B cell (primary cell): ENCODE data around the gene ZNF689. TPM values are rescaled to one million over a fixed set of nuclear protein-coding genes. Genes with fewer than 3 reads are reported as not detected.
"Not testable (repeated sequence)": the region's sequence is repeated elsewhere in the genome, so short reads cannot be mapped to it uniquely, and the experiment has no call there.

Experiments used
- ATAC-seq: fragments of 200-7000 bp; cut with Tn5 transposase; one replicate; pipeline ENCODE4 v1.10.0; 2021; ENCODE audit warnings: low read depth, mild to moderate bottlenecking, moderate number of reproducible peaks, moderate library complexity
- CTCF ChIA-PET: fragments of 350-600 bp; sonication (Branson Sonifier 250); formaldehyde crosslinking; loops from one replicate; lab custom pipeline; 2021; ENCODE audit warnings: antibody characterized with exemption, inconsistent platforms; lab: Charles Lee
- POLR2A ChIA-PET: fragments of 350-600 bp; sonication (Branson Sonifier 250); formaldehyde crosslinking; loops from one replicate; lab custom pipeline; 2021; ENCODE audit warnings: antibody characterized with exemption; lab: Charles Lee
- DNase-seq: peaks from one replicate; pipeline ENCODE4 v3.0.0; 2013
- H2AFZ ChIP-seq: 2 replicates; pipeline ENCODE4 v1.6.1; 2012; ENCODE audit warnings: mild to moderate bottlenecking, low read depth, low read length; ENCODE audit not compliant: insufficient read depth, poor library complexity, severe bottlenecking
- H3K27ac ChIP-seq, 2 donors: 1 replicate in 1 of 2; 2 replicates in 1 of 2; pipeline ENCODE4 v1.5.1; 2012 to 2013; ENCODE audit warnings: low read length in 2 of 2, mild to moderate bottlenecking in 2 of 2, moderate library complexity in 1 of 2
- H3K27me3 ChIP-seq, 4 experiments: fragments of 200-600 bp in 1 of 4; sonication (generic) in 1 of 4; replicated peaks in 1 of 4; 1 replicate in 2 of 4; 2 replicates in 2 of 4; pipeline versions ENCODE4 v1.6.1 to v1.7.0; 2013 to 2016; ENCODE audit warnings: low read length in 3 of 4, mild to moderate bottlenecking in 2 of 4, mixed read lengths in 1 of 4, moderate library complexity in 1 of 4; ENCODE audit not compliant: insufficient read depth in 4 of 4, control insufficient read depth in 3 of 4; ENCODE audit errors: control extremely low read depth in 1 of 4
- H3K36me3 ChIP-seq, 2 experiments: replicated peaks in 1 of 2; 1 replicate in 1 of 2; 2 replicates in 1 of 2; pipeline versions ENCODE4 v1.6.1 to v1.7.1; 2013; ENCODE audit warnings: low read length in 1 of 2; ENCODE audit not compliant: insufficient read depth in 2 of 2, control insufficient read depth in 1 of 2; ENCODE audit errors: control extremely low read depth in 1 of 2, extremely low read depth in 1 of 2
- H3K4me1 ChIP-seq, 2 donors: fragments of 200-600 bp in 1 of 2; sonication (generic) in 1 of 2; 1 replicate in 1 of 2; 2 replicates in 1 of 2; pipeline versions ENCODE4 v1.5.1 to v1.6.1; 2013 to 2017; ENCODE audit warnings: low read length in 2 of 2; ENCODE audit not compliant: control insufficient read depth in 2 of 2, insufficient read depth in 2 of 2
- H3K4me2 ChIP-seq: replicated peaks from 2 replicates; pipeline ENCODE3; 2012; ENCODE audit warnings: mild to moderate bottlenecking, low read depth, low read length; ENCODE audit not compliant: poor library complexity, severe bottlenecking
- H3K4me3 ChIP-seq, 5 experiments: fragments of 200-600 bp in 1 of 5; sonication (generic) in 1 of 5; 1 replicate in 3 of 5; 2 replicates in 2 of 5; pipeline versions ENCODE4 v1.5.1 to v1.7.0; 2011 to 2016; ENCODE audit warnings: low read length in 4 of 5, mild to moderate bottlenecking in 4 of 5, low read depth in 2 of 5, control low read depth in 1 of 5, moderate library complexity in 1 of 5; ENCODE audit not compliant: insufficient read depth in 1 of 5; ENCODE audit errors: control extremely low read depth in 1 of 5, extremely low read depth in 1 of 5
- H3K79me2 ChIP-seq: fragments of 200-600 bp; sonication (generic); one replicate; pipeline ENCODE4 v1.6.0; 2016; ENCODE audit warnings: low read length; ENCODE audit not compliant: control insufficient read depth, insufficient read depth
- H3K9ac ChIP-seq: fragments of 200-600 bp; sonication (generic); 2 replicates; pipeline ENCODE4 v1.6.1; 2017; ENCODE audit warnings: mild to moderate bottlenecking, low read length, moderate library complexity
- H3K9me3 ChIP-seq, 3 donors: one replicate each; pipeline versions ENCODE4 v1.6.1 to v1.7.1; 2013; ENCODE audit warnings: low read length in 2 of 3; ENCODE audit not compliant: control insufficient read depth in 2 of 3, insufficient read depth in 1 of 3; ENCODE audit errors: control extremely low read depth in 1 of 3
- H4K20me1 ChIP-seq: 2 replicates; pipeline ENCODE4 v1.6.0; 2012; ENCODE audit warnings: mild to moderate bottlenecking, low read length; ENCODE audit not compliant: insufficient read depth, control insufficient read depth, poor library complexity, severe bottlenecking
- H3K27ac Mint-ChIP-seq: one replicate; pipeline ENCODE4 v1.8.0; 2021; ENCODE audit warnings: mixed read lengths
- H3K27me3 Mint-ChIP-seq: one replicate; pipeline ENCODE4 v1.8.0; 2021; ENCODE audit warnings: mixed read lengths
- H3K4me1 Mint-ChIP-seq: one replicate; pipeline ENCODE4 v1.8.0; 2021; ENCODE audit warnings: mixed read lengths
- H3K4me3 Mint-ChIP-seq: one replicate; pipeline ENCODE4 v1.8.0; 2021; ENCODE audit warnings: mixed read lengths
- H3K9me3 Mint-ChIP-seq: one replicate; pipeline ENCODE4 v1.8.0; 2022; ENCODE audit warnings: mixed read lengths; ENCODE audit not compliant: insufficient read depth
- EZH2 ChIP-seq: IDR thresholded peaks from 2 replicates; pipeline ENCODE4 v1.6.1; 2012; ENCODE audit warnings: borderline replicate concordance, low read depth, mild to moderate bottlenecking, moderate library complexity, low read length; ENCODE audit not compliant: insufficient read depth, poor library complexity, severe bottlenecking
- WGBS: methylation state at CpG from one replicate; pipeline ENCODE4 v1.1.5; 2013; ENCODE audit warnings: missing lambda C conversion rate; ENCODE audit not compliant: insufficient coverage; 5-methylcytosine and 5-hydroxymethylcytosine counted together
- intact Hi-C: fragments of 100-400 bp; cut with micrococcal nuclease; formaldehyde crosslinking; loops from one replicate; pipeline ENCODE4 v1.10.0; 2022
- polyA plus RNA-seq: library from polyadenylated mRNA; depleted of rRNA; stranded (reverse); fragments of >200 nt; gene quantifications from 2 replicates; pipeline ENCODE4 v1.2.3, GENCODE V29; 2012
- total RNA-seq, 2 donors: library from RNA; stranded (reverse); fragments of 120-200 nt in 1 of 2; gene quantifications; 1 replicate in 1 of 2; 2 replicates in 1 of 2; pipeline versions ENCODE4 v1.2.3 to v1.2.4, GENCODE V29; 2013 to 2022
- TF ChIP-seq, protein P1 (sequence below): fragments of 200-600 bp; IDR thresholded peaks from one replicate; pipeline ENCODE4 v1.8.0; 2022; ENCODE audit warnings: antibody characterized with exemption, mild to moderate bottlenecking

ZNF689 gene
- total and polyA plus RNA-seq, 2 donors (not counting 1 experiment from before 2014, with no cell fraction given), result 8.1 to 12.4 TPM

DNA sequence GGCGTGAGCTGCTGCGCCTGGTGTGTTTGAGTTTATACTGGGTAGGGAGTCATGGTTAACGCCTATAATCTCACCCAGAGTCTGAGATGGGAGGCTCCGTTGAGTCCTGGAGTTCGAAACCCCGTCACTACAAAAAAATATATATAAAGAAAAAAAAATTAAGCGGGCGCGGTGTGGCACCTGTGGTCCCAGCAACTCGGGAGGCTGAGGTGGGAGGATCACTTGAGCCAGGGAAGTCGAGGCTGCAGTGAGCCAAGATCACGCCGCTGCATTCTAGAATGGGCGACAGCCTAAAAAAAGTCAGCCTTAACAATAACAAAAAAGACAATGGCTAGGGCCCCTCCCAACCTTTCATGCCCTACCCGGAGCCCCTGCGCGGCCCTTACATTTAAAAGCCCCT is 23.3 kb upstream of the ZNF689 start:
- Histone ChIP-seq H3K9me3 (no peaks in the 10 kb centered on the region), H2AFZ (peak overlapping the region; percentile 79), H3K4me3 (peak overlapping the region in 4 of 5 experiments; percentile 74 to 92 (median 82)), H3K79me2 (peaks cover 2% of the 10 kb centered on the region), H3K4me2 (peak overlapping the region; percentile 92), H3K9ac (peak overlapping the region; percentile 90), H3K27ac (peak overlapping the region; percentile 98 to 99), H4K20me1 (no peaks in the 10 kb centered on the region), H3K4me1 (peaks cover 7 to 25% of the 10 kb centered on the region in 2 donors), H3K27me3 (no peaks in the 10 kb centered on the region), H3K36me3 (no peaks in the 10 kb centered on the region)
- DNase-seq (no peak), ATAC-seq (no peak)
- intact Hi-C loops, result loop anchor here (10.0 kb wide), 1 partner anchor 539 kb away; the partner anchor contains the start of genes TBX6 and YPEL3
- peak overlapping the region; percentile 94 for H3K4me3 Mint-ChIP-seq
- no peaks in the 10 kb centered on the region for H3K27me3 Mint-ChIP-seq
- ChIA-PET POLR2A (interaction anchor here (1.0 to 2.5 kb wide), 4 partner anchors 17 to 99 kb away, joined by 4 to 28 read pairs (median 8); partner anchors contain the start of genes FBRS, PRR14, ZNF689 and ZNF747), CTCF (interaction anchor here (0.8 to 2.2 kb wide), 10 partner anchors 15 to 98 kb away, joined by 3 to 9 read pairs (median 4); partner anchors contain the start of genes FBRS, PRR14 and ZNF747)
- peaks cover 23% of the 10 kb centered on the region for H3K4me1 Mint-ChIP-seq
- WGBS, result 73% methylated on average over 5 of the region's 17 CpGs
- TF ChIP-seq, protein P1, sequence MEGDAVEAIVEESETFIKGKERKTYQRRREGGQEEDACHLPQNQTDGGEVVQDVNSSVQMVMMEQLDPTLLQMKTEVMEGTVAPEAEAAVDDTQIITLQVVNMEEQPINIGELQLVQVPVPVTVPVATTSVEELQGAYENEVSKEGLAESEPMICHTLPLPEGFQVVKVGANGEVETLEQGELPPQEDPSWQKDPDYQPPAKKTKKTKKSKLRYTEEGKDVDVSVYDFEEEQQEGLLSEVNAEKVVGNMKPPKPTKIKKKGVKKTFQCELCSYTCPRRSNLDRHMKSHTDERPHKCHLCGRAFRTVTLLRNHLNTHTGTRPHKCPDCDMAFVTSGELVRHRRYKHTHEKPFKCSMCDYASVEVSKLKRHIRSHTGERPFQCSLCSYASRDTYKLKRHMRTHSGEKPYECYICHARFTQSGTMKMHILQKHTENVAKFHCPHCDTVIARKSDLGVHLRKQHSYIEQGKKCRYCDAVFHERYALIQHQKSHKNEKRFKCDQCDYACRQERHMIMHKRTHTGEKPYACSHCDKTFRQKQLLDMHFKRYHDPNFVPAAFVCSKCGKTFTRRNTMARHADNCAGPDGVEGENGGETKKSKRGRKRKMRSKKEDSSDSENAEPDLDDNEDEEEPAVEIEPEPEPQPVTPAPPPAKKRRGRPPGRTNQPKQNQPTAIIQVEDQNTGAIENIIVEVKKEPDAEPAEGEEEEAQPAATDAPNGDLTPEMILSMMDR, result no peak
- no peak for TF ChIP-seq EZH2
- peak overlapping the region; percentile 97 for H3K27ac Mint-ChIP-seq
- no peaks in the 10 kb centered on the region for H3K9me3 Mint-ChIP-seq

DNA sequence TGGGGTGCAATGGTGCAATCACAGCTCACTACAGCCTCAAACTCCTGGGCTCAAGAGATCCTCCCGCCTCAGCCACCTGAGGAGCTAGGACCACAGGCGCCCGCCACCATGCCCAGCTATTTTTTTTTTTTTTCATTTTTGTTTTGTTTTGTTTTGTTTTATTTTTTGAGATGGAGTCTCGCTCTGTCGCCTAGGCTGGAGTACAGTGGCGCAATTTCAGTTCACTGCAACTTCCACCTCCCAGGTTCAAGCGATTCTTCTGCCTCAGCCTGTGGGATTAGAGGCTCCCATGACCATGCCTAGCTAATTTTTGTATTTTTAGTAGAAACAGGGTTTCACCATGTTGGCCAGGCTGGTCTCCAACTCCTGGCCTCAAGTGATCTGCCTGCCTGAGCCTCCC is 22.3 kb upstream of the ZNF689 start:
- peaks cover 23% of the 10 kb centered on the region for H3K4me1 Mint-ChIP-seq
- not testable (repeated sequence) for H3K27ac Mint-ChIP-seq

More for the DNA sequence above, 22.3 kb upstream of the ZNF689 start:
- H3K27me3 Mint-ChIP-seq, H3K4me2 ChIP-seq, H2AFZ ChIP-seq, H3K36me3 ChIP-seq, ATAC-seq, H3K9me3 Mint-ChIP-seq, DNase-seq, H3K27me3 ChIP-seq, H3K9ac ChIP-seq, H3K9me3 ChIP-seq, H3K27ac ChIP-seq, H4K20me1 ChIP-seq, H3K4me3 ChIP-seq, H3K4me3 Mint-ChIP-seq, H3K79me2 ChIP-seq: not testable (repeated sequence)
- POLR2A ChIA-PET, result interaction anchor here (0.7 kb wide), 2 partner anchors 17 to 233 kb away, joined by 3 to 4 read pairs; no protein-coding TSS in a partner anchor
- WGBS, result no CpG with 5 or more reads among the region's 7 CpGs
- H3K4me1 ChIP-seq, result peaks cover 7 to 26% of the 10 kb centered on the region in 2 donors
- CTCF ChIA-PET, result interaction anchor here (0.7 to 2.2 kb wide), 12 partner anchors 8 to 1651 kb away, joined by 3 to 6 read pairs (median 4); partner anchors contain the start of genes DCTPP1 and PRR14
- intact Hi-C loops, result loop anchor here (10.0 kb wide), 1 partner anchor 538 kb away; the partner anchor contains the start of genes TBX6 and YPEL3
